Naive thymus-derived CD8-positive, alpha-beta T cell (primary cell): Measurements from ENCODE around the gene LRPAP1. TPM values are rescaled to one million over a fixed set of nuclear protein-coding genes. Genes with fewer than 3 reads are reported as not detected.

Experiments
- ATAC-seq, 2 donors: fragments of 150-1000 bp; cut with Tn5 transposase in 1 of 2; sonication (Bioruptor Pico), chemical (Tn5 transposase) in 1 of 2; 1 replicate in 1 of 2; 2 replicates in 1 of 2; pipeline ENCODE4 v1.10.0; 2021; ENCODE audit warnings: mild to moderate bottlenecking in 2 of 2, moderate library complexity in 2 of 2
- POLR2A ChIA-PET: fragments of 350-600 bp; sonication (Branson Sonifier 250); formaldehyde crosslinking; loops from one replicate; lab custom pipeline; 2021; ENCODE audit warnings: antibody characterized with exemption; lab: Charles Lee
- DNase-seq, 10 donors: peaks; one replicate each; pipeline versions ENCODE4 v3.0.0 to v3.0.0-alpha.2; 2020 to 2022
- H3K27ac Mint-ChIP-seq, 10 donors: one replicate each; pipeline ENCODE4 v1.8.0; 2020 to 2022; ENCODE audit warnings: mild to moderate bottlenecking in 10 of 10, mixed read lengths in 10 of 10, moderate library complexity in 4 of 10, inconsistent platforms in 1 of 10
- H3K27me3 Mint-ChIP-seq, 5 donors: one replicate each; pipeline ENCODE4 v1.8.0; 2021 to 2022; ENCODE audit warnings: mixed read lengths in 5 of 5
- H3K36me3 Mint-ChIP-seq, 3 donors: one replicate each; pipeline ENCODE4 v1.8.0; 2020 to 2022; ENCODE audit warnings: mixed read lengths in 3 of 3, mild to moderate bottlenecking in 2 of 3, inconsistent platforms in 1 of 3
- H3K4me1 Mint-ChIP-seq, 4 donors: one replicate each; pipeline ENCODE4 v1.8.0; 2021 to 2022; ENCODE audit warnings: mixed read lengths in 4 of 4
- H3K4me3 Mint-ChIP-seq, 10 donors: one replicate each; pipeline ENCODE4 v1.8.0; 2020 to 2022; ENCODE audit warnings: mild to moderate bottlenecking in 10 of 10, mixed read lengths in 10 of 10, moderate library complexity in 6 of 10, inconsistent platforms in 1 of 10
- H3K9me3 Mint-ChIP-seq, 9 donors: one replicate each; pipeline ENCODE4 v1.8.0; 2020 to 2022; ENCODE audit warnings: mixed read lengths in 9 of 9, mild to moderate bottlenecking in 3 of 9, inconsistent platforms in 1 of 9, moderate library complexity in 1 of 9
- polyA plus RNA-seq, 3 donors: library from polyadenylated mRNA; unstranded; fragments of 300-500 nt; fragmentation: Illumina TruSeq; gene quantifications; one replicate each; pipeline ENCODE4 v1.2.3, GENCODE V29; 2021
- total RNA-seq, 8 experiments: library from RNA in 2 of 8; stranded (reverse) in 2 of 8; gene quantifications; one replicate each; pipeline ENCODE4 v1.2.3 and lab custom pipeline; 2021 to 2026

The LRPAP1 gene
- total and polyA plus RNA-seq, 5 experiments from 2014 or later, result 82.0 to 126 (median 113) TPM

DNA sequence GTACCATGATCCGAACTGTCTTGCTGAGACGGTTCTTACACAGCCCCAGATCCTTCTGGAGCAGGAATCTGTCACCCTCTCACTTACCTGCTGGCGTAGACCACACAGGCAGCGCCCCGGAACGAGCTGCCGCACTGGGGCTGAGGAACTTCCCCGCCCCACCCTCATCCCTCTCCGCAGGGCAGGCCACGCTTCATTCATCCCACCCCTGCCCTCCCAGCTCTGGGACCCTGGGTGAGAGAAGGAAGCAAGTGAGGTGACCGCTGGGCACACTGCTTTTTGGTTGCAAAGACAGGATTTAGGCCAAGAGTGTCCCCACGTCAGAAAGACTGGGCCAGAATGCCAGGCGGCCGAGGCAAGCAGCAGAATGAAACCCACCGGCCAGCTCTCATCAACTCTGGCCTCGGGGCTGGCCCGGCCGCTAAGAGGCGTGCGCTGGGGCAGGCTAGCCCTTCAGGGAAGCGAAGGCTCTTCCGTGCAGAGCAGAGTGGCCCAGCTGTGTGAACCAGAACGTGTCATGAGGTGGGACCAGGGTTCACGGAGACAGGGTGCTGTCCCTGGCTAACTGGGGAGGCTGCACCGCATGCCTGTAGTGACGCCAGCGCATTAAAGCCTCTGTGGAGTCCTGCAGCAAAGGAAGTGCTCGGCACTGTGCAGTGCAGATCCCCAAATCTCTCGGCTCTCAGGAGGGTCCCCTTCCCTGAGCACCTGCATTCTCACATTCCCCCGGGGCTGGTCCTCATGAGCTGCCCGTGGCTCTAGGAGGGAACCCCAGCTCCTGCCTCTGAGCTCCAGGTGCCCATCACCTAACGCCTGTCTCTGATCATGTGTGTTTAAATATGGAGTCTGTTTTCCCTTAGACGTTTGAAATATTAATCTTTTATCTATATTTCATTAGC, 6.4 kb downstream of the LRPAP1 start:
- DNase-seq (no peak), ATAC-seq (no peak)
- Mint-ChIP-seq H3K9me3 (no peaks in the 10 kb centered on the region), H3K4me3 (no peak overlapping the region), H3K27me3 (no peaks in the 10 kb centered on the region), H3K4me1 (peaks cover 5 to 48% (median 25%) of the 10 kb centered on the region in 4 donors), H3K36me3 (peaks cover 0 to 52% (median 3%) of the 10 kb centered on the region in 3 donors), H3K27ac (peak overlapping the region in 1 of 10 donors; percentile 51)
- POLR2A ChIA-PET, result no interaction called here

- no peaks in the 10 kb centered on the region for H3K27me3 Mint-ChIP-seq
- H3K36me3 Mint-ChIP-seq, result peaks cover 0 to 57% (median 5%) of the 10 kb centered on the region in 3 donors
- no peak for ATAC-seq
- no peak overlapping the region for H3K4me3 Mint-ChIP-seq
- POLR2A ChIA-PET, result no interaction called here
- peak overlapping the region in 1 of 10 donors; percentile 51 for H3K27ac Mint-ChIP-seq
- peaks cover 5 to 39% (median 17%) of the 10 kb centered on the region in 4 donors for H3K4me1 Mint-ChIP-seq
- DNase-seq, result no peak
- H3K9me3 Mint-ChIP-seq, result no peaks in the 10 kb centered on the region
Measured at GRCh38 chr4:3524920-3525319, 7.3 kb downstream of the LRPAP1 start.

DNA sequence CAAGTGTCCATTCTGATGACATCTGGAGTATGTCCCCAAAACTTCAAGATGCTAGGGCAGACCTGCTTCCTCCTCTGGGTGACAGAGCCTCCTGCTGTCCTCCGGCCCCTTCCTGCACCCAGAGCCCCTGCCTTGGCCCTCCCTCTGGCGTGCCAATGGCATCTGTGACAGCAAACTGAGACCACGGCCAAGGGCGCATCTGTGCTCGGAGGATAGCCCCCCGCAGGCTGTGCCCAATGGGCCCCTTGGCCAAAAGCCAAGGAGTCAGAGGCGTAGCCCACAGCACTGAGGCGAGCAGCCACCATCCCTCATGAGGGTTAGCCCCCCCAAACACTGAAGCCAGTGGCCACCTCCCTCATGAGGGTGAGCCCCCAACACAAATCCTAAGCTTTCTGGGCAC, 7.9 kb downstream of the LRPAP1 start:
- peaks cover 5 to 33% (median 12%) of the 10 kb centered on the region in 4 donors for H3K4me1 Mint-ChIP-seq
- POLR2A ChIA-PET, result no interaction called here
- DNase-seq (no peak), ATAC-seq (no peak)
- H3K4me3 Mint-ChIP-seq, result no peak overlapping the region
- no peak overlapping the region for H3K27ac Mint-ChIP-seq
- no peaks in the 10 kb centered on the region for H3K27me3 Mint-ChIP-seq
- no peaks in the 10 kb centered on the region for H3K9me3 Mint-ChIP-seq
- peaks cover 0 to 62% (median 5%) of the 10 kb centered on the region in 3 donors for H3K36me3 Mint-ChIP-seq

DNA sequence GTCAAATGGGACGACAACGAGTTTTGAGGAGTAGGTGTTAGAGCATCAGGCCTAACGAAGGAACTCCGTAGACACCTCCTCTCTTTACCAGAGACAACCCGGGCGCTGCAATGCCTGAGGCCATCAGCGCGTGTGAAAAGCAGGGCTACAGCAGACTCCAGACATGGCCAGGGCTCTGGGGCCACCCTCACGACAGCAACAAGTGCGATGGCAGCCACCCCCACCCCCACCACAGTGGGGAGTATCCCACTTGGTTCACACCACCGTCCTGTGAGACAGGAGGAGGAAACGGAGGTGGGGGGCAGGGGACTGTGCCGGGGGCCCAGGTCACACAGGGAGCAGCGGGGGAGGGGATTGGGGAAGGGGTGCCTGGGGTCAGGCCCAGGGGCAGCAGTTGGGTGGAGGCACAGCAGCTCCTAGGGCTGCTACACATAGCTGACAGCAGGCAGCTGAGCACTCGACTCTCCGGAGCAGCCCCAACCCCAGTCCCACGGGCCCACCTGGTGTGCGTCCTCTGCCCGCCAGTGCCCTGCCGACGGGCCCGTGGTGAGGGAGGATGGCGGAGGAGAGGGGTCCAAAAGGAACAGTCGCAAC, 8.5 kb downstream of the LRPAP1 start:
- Mint-ChIP-seq H3K27me3 (no peaks in the 10 kb centered on the region), H3K36me3 (peaks cover 0 to 66% (median 8%) of the 10 kb centered on the region in 3 donors), H3K4me3 (no peak overlapping the region), H3K27ac (no peak overlapping the region), H3K9me3 (no peaks in the 10 kb centered on the region), H3K4me1 (peaks cover 5 to 27% (median 11%) of the 10 kb centered on the region in 4 donors)
- no peak for DNase-seq
- no peak for ATAC-seq
- POLR2A ChIA-PET, result no interaction called here

DNA sequence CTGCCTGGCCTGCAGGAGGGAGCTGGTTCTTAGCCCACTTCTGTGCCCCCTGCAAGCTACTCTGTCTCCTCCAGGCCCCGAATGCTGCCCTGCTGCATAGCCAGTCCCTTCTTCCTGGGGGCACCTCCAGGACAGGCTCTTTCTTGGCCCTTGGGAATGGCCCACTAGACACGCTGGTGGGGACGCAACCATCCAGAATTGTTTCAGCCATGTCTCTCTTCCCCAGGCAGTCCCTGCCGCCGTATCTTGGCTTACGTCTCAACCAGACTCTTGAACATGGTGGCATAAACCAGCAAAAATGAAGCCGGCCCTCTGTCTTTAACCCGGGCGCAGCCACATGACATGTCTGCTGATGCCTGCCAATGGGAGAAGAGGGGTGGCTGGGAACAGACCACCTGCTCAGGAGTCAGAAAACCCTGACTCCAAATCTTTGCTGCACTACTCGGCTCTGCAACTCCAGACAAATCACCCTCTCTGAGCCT, 9.0 kb downstream of the LRPAP1 start:
- Mint-ChIP-seq H3K27me3 (no peaks in the 10 kb centered on the region), H3K4me3 (no peak overlapping the region), H3K4me1 (peaks cover 5 to 22% (median 9%) of the 10 kb centered on the region in 4 donors), H3K9me3 (no peaks in the 10 kb centered on the region), H3K36me3 (peaks cover 0 to 67% (median 6%) of the 10 kb centered on the region in 3 donors), H3K27ac (peak overlapping the region in 1 of 10 donors; percentile 29)
- POLR2A ChIA-PET, result no interaction called here
- ATAC-seq, result no peak
- DNase-seq, result no peak

DNA sequence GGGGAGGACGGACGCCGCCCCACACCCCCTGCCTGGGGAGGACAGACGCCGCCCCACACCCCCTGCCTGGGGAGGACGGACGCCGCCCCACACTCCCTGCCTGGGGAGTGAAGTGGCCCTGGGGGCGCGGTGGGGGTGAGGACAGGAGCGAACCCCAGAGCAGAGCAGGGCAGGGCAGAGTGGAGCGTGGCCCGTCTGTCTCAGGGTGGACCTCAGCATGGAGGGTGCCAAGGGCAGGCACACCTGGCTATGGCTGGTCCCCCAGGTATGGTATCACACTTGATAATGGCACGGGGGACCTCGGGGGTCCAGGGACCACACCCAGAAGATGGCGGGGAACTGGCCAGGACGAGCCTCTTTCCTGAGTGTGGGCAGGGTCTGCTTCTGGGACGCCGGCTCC, 9.6 kb downstream of the LRPAP1 start:
- H3K36me3 Mint-ChIP-seq, result peaks cover 0 to 69% (median 6%) of the 10 kb centered on the region in 3 donors
- ATAC-seq, result no peak
- H3K9me3 Mint-ChIP-seq, result no peaks in the 10 kb centered on the region

DNA sequence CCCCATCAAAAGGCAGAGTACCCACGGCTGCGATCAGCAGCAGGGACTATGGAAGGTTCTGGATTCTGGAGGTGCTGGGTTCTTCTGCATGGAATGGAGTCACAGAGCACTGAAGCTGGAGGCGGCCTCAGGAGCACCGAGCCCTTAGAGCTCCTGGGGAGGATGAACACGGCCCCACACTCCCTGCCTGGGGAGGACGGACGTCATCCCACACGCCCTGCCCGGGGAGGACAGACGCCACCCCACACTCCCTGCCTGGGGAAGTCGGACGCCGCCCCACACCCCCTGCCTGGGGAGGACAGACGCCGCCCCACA, 9.9 kb downstream of the LRPAP1 start:
- DNase-seq, result no peak
- no peak overlapping the region for H3K4me3 Mint-ChIP-seq

More for the DNA sequence above, 9.6 kb downstream of the LRPAP1 start:
- H3K27ac Mint-ChIP-seq, result no peak overlapping the region
- peaks cover 3 to 17% (median 5%) of the 10 kb centered on the region in 4 donors for H3K4me1 Mint-ChIP-seq
- DNase-seq, result no peak
- no peak overlapping the region for H3K4me3 Mint-ChIP-seq
- H3K27me3 Mint-ChIP-seq, result no peaks in the 10 kb centered on the region
- POLR2A ChIA-PET, result no interaction called here

GRCh38 chr4:3521621-3522325, 10.4 kb downstream of the LRPAP1 start:
- Mint-ChIP-seq H3K36me3 (peaks cover 0 to 75% (median 6%) of the 10 kb centered on the region in 3 donors), H3K27ac (peak overlapping the region in 1 of 10 donors; percentile 43), H3K4me1 (peaks cover 0 to 8% (median 4%) of the 10 kb centered on the region in 4 donors), H3K4me3 (no peak overlapping the region), H3K9me3 (no peaks in the 10 kb centered on the region), H3K27me3 (no peaks in the 10 kb centered on the region)
- DNase-seq (no peak), ATAC-seq (no peak)
- POLR2A ChIA-PET, result no interaction called here

More for the DNA sequence above, 9.9 kb downstream of the LRPAP1 start:
- H3K27ac Mint-ChIP-seq, result no peak overlapping the region
- peaks cover 2 to 13% (median 4%) of the 10 kb centered on the region in 4 donors for H3K4me1 Mint-ChIP-seq
- POLR2A ChIA-PET, result no interaction called here
- no peak for ATAC-seq
- no peaks in the 10 kb centered on the region for H3K9me3 Mint-ChIP-seq
- peaks cover 0 to 73% (median 6%) of the 10 kb centered on the region in 3 donors for H3K36me3 Mint-ChIP-seq
- H3K27me3 Mint-ChIP-seq, result no peaks in the 10 kb centered on the region

- POLR2A ChIA-PET, result no interaction called here
- H3K27ac Mint-ChIP-seq, result peak overlapping the region in 1 of 10 donors; percentile 43
- no peak overlapping the region for H3K4me3 Mint-ChIP-seq
- no peaks in the 10 kb centered on the region for H3K27me3 Mint-ChIP-seq
- peaks cover 0 to 75% (median 6%) of the 10 kb centered on the region in 3 donors for H3K36me3 Mint-ChIP-seq
- no peak for ATAC-seq
- H3K9me3 Mint-ChIP-seq, result no peaks in the 10 kb centered on the region
- peaks cover 0 to 4% (median 1%) of the 10 kb centered on the region in 4 donors for H3K4me1 Mint-ChIP-seq
- no peak for DNase-seq
Measured at GRCh38 chr4:3520796-3521600, 11.2 kb downstream of the LRPAP1 start.

GRCh38 chr4:3520276-3520675, 11.9 kb downstream of the LRPAP1 start:
- peaks cover 0 to 6% (median 2%) of the 10 kb centered on the region in 4 donors for H3K4me1 Mint-ChIP-seq
- POLR2A ChIA-PET, result no interaction called here
- DNase-seq (no peak), ATAC-seq (no peak)
- H3K36me3 Mint-ChIP-seq, result peaks cover 0 to 77% (median 6%) of the 10 kb centered on the region in 3 donors
- no peaks in the 10 kb centered on the region for H3K27me3 Mint-ChIP-seq
- no peak overlapping the region for H3K27ac Mint-ChIP-seq
- H3K9me3 Mint-ChIP-seq, result no peaks in the 10 kb centered on the region
- H3K4me3 Mint-ChIP-seq, result no peak overlapping the region

- H3K27ac Mint-ChIP-seq, result peak overlapping the region in 1 of 10 donors; percentile 56
- H3K4me3 Mint-ChIP-seq, result no peak overlapping the region
- H3K27me3 Mint-ChIP-seq, result no peaks in the 10 kb centered on the region
- ATAC-seq (no peak), DNase-seq (no peak)
- POLR2A ChIA-PET, result no interaction called here
- peaks cover 0 to 75% (median 6%) of the 10 kb centered on the region in 3 donors for H3K36me3 Mint-ChIP-seq
- no peaks in the 10 kb centered on the region for H3K9me3 Mint-ChIP-seq
- H3K4me1 Mint-ChIP-seq, result peaks cover 0 to 4% (median 0%) of the 10 kb centered on the region in 4 donors
Measured at GRCh38 chr4:3519468-3520264, 12.6 kb downstream of the LRPAP1 start.
